ENCODE measurements around the gene TUBG1.

The TUBG1 gene

GRCh38 chr17:42609182-42609813 lies at the start of gene TUBG1, which contains the start of gene RETREG3:
Gene TUBG1, plus strand, starts transcription at chr17:42609683. Its CDS starts 55 bp downstream, at chr17:42609738.
Gene RETREG3, minus strand, starts transcription at chr17:42609374. Its CDS starts 50 bp downstream, at chr17:42609324.
- peak; percentile 100 for DNase-seq (ENCODE audit: low spot score)

GRCh38 chr17:42560246-42560645 lies 49.2 kb upstream of the TUBG1 start:
- no peak for DNase-seq (ENCODE audit: low spot score)

GRCh38 chr17:42561897-42562387 lies 47.5 kb upstream of the TUBG1 start, which contains the start of gene COASY:
Gene COASY, plus strand, starts transcription at chr17:42562148. Its CDS starts 475 bp downstream, at chr17:42562623.
- peak; percentile 90 for DNase-seq (ENCODE audit: low spot score)

- DNase-seq (ENCODE audit: low spot score) = no peak
These were observed 46.9 kb upstream of the TUBG1 start for GRCh38 chr17:42562388-42563142.

GRCh38 chr17:42563143-42563509 lies 46.4 kb upstream of the TUBG1 start:
- DNase-seq (ENCODE audit: low spot score) = no peak

- DNase-seq (ENCODE audit: low spot score) = no peak
These were observed 45.9 kb upstream of the TUBG1 start for GRCh38 chr17:42563543-42563942.

- DNase-seq (ENCODE audit: low spot score) = no peak
These were observed 45.5 kb upstream of the TUBG1 start for GRCh38 chr17:42563950-42564349.

- DNase-seq (ENCODE audit: low spot score) = no peak
These were observed 44.5 kb upstream of the TUBG1 start for GRCh38 chr17:42564815-42565522.

- DNase-seq (ENCODE audit: low spot score) = no peak
These were observed 43.8 kb upstream of the TUBG1 start for GRCh38 chr17:42565523-42566214.

- no peak for DNase-seq (ENCODE audit: low spot score)
These were observed 43.1 kb upstream of the TUBG1 start for GRCh38 chr17:42566215-42566882.

GRCh38 chr17:42566883-42567573 lies 42.5 kb upstream of the TUBG1 start, which contains the start of gene MLX:
Gene MLX, plus strand, starts transcription at chr17:42567100. Its CDS starts 25 bp downstream, at chr17:42567125.
- peak; percentile 92 for DNase-seq (ENCODE audit: low spot score)

- DNase-seq (ENCODE audit: low spot score) = no peak
These were observed 41.0 kb upstream of the TUBG1 start for GRCh38 chr17:42568341-42569111.

GRCh38 chr17:42571435-42572225 lies 37.9 kb upstream of the TUBG1 start:
- no peak for DNase-seq (ENCODE audit: low spot score)

- no peak for DNase-seq (ENCODE audit: low spot score)
These were observed 36.4 kb upstream of the TUBG1 start for GRCh38 chr17:42573095-42573494.

- no peak for DNase-seq (ENCODE audit: low spot score)
These were observed 35.0 kb upstream of the TUBG1 start for GRCh38 chr17:42574463-42574862.

- DNase-seq (ENCODE audit: low spot score) = no peak
These were observed 32.3 kb upstream of the TUBG1 start for GRCh38 chr17:42577140-42577531.

GRCh38 chr17:42577532-42578281 lies 31.8 kb upstream of the TUBG1 start, which contains the start of gene PSMC3IP:
Gene PSMC3IP, minus strand, starts transcription at chr17:42577729. Its CDS starts 43 bp downstream, at chr17:42577686.
- peak; percentile 90 for DNase-seq (ENCODE audit: low spot score)

- peak; percentile 59 for DNase-seq (ENCODE audit: low spot score)
These were observed 31.1 kb upstream of the TUBG1 start for GRCh38 chr17:42578282-42578869.

Data from CD4-positive, alpha-beta T cell treated with Interleukin-6 at 100 ng/mL for 8 hours (primary cell).